Activated CD4-positive, alpha-beta T cell treated with anti-CD3 and anti-CD28 coated beads, Interleukin-2, amount 10 ng/mL, durations not matched to agents 7 days and 5 days (primary cell): ENCODE measurements around the gene CCT2. TPM values are rescaled to one million over a fixed set of nuclear protein-coding genes. Genes with fewer than 3 reads are reported as not detected.

Experiments used
- CTCF ChIA-PET: fragments of 350-600 bp; sonication (Branson Sonifier 250); formaldehyde crosslinking; loops from one replicate; lab custom pipeline; 2021; ENCODE audit warnings: antibody characterized with exemption; lab: Charles Lee
- POLR2A ChIA-PET: fragments of 350-600 bp; sonication (Branson Sonifier 250); formaldehyde crosslinking; loops from one replicate; lab custom pipeline; 2021; ENCODE audit warnings: antibody characterized with exemption; lab: Charles Lee
- DNase-seq: peaks from one replicate; pipeline ENCODE4 v3.0.0-alpha.2; 2020
- H3K27ac Mint-ChIP-seq: one replicate; pipeline ENCODE4 v1.8.0; 2021; ENCODE audit warnings: mild to moderate bottlenecking, moderate library complexity, mixed read lengths
- H3K27me3 Mint-ChIP-seq: one replicate; pipeline ENCODE4 v1.8.0; 2021; ENCODE audit warnings: mixed read lengths
- H3K36me3 Mint-ChIP-seq: one replicate; pipeline ENCODE4 v1.8.0; 2021; ENCODE audit warnings: low read depth, mixed read lengths
- H3K4me1 Mint-ChIP-seq: one replicate; pipeline ENCODE4 v1.8.0; 2021; ENCODE audit warnings: mixed read lengths
- H3K4me3 Mint-ChIP-seq: one replicate; pipeline ENCODE4 v1.8.0; 2021; ENCODE audit warnings: mild to moderate bottlenecking, moderate library complexity, mixed read lengths
- H3K9me3 Mint-ChIP-seq: one replicate; pipeline ENCODE4 v1.8.0; 2021; ENCODE audit warnings: mixed read lengths
- total RNA-seq, 2 experiments: library from RNA; stranded (reverse); gene quantifications; one replicate each; pipeline ENCODE4 v1.2.3, GENCODE V29; 2021

CCT2 gene
- total RNA-seq, 2 experiments from 2014 or later, result 152 to 158 TPM

GRCh38 chr12:69621551-69621950 is 36.3 kb downstream of the CCT2 start:
- DNase-seq, result no peak
- no peak overlapping the region for H3K27ac Mint-ChIP-seq
- H3K4me1 Mint-ChIP-seq, result no peaks in the 10 kb centered on the region
- H3K4me3 Mint-ChIP-seq, result no peak overlapping the region
- H3K27me3 Mint-ChIP-seq, result peaks cover 8% of the 10 kb centered on the region
- ChIA-PET CTCF (no interaction called here), POLR2A (no interaction called here)
- no peaks in the 10 kb centered on the region for H3K9me3 Mint-ChIP-seq
- no peaks in the 10 kb centered on the region for H3K36me3 Mint-ChIP-seq

- H3K4me3 Mint-ChIP-seq, result no peak overlapping the region
- ChIA-PET CTCF (no interaction called here), POLR2A (no interaction called here)
- H3K27ac Mint-ChIP-seq, result no peak overlapping the region
- no peaks in the 10 kb centered on the region for H3K9me3 Mint-ChIP-seq
- peaks cover 8% of the 10 kb centered on the region for H3K27me3 Mint-ChIP-seq
- H3K36me3 Mint-ChIP-seq, result no peaks in the 10 kb centered on the region
- no peaks in the 10 kb centered on the region for H3K4me1 Mint-ChIP-seq
- DNase-seq, result no peak
Observed at GRCh38 chr12:69623970-69624369, 38.7 kb downstream of the CCT2 start.

- ChIA-PET CTCF (no interaction called here), POLR2A (no interaction called here)
- H3K4me1 Mint-ChIP-seq, result no peaks in the 10 kb centered on the region
- H3K4me3 Mint-ChIP-seq, result no peak overlapping the region
- H3K9me3 Mint-ChIP-seq, result no peaks in the 10 kb centered on the region
- H3K36me3 Mint-ChIP-seq, result no peaks in the 10 kb centered on the region
- H3K27ac Mint-ChIP-seq, result no peak overlapping the region
- H3K27me3 Mint-ChIP-seq, result no peaks in the 10 kb centered on the region
- DNase-seq, result no peak
Observed at GRCh38 chr12:69627501-69627900, 42.2 kb downstream of the CCT2 start.

GRCh38 chr12:69630191-69630590 is 44.9 kb downstream of the CCT2 start:
- H3K9me3 Mint-ChIP-seq, result no peaks in the 10 kb centered on the region
- no peak for DNase-seq
- H3K27me3 Mint-ChIP-seq, result no peaks in the 10 kb centered on the region
- ChIA-PET CTCF (no interaction called here), POLR2A (no interaction called here)
- H3K4me1 Mint-ChIP-seq, result no peaks in the 10 kb centered on the region
- no peak overlapping the region for H3K27ac Mint-ChIP-seq
- no peaks in the 10 kb centered on the region for H3K36me3 Mint-ChIP-seq
- H3K4me3 Mint-ChIP-seq, result no peak overlapping the region

- ChIA-PET POLR2A (no interaction called here), CTCF (no interaction called here)
- Mint-ChIP-seq H3K27ac (no peak overlapping the region), H3K4me1 (no peaks in the 10 kb centered on the region), H3K27me3 (no peaks in the 10 kb centered on the region), H3K4me3 (no peak overlapping the region), H3K36me3 (no peaks in the 10 kb centered on the region), H3K9me3 (no peaks in the 10 kb centered on the region)
- no peak for DNase-seq
Observed at GRCh38 chr12:69633061-69633460, 47.8 kb downstream of the CCT2 start.

- H3K27ac Mint-ChIP-seq, result no peak overlapping the region
- H3K9me3 Mint-ChIP-seq, result no peaks in the 10 kb centered on the region
- H3K4me1 Mint-ChIP-seq, result no peaks in the 10 kb centered on the region
- ChIA-PET CTCF (interaction anchor here (0.6 to 1.4 kb wide), 10 partner anchors 12 to 1105 kb away, joined by 3 to 4 read pairs (median 3); no protein-coding TSS in a partner anchor), POLR2A (no interaction called here)
- H3K27me3 Mint-ChIP-seq, result no peaks in the 10 kb centered on the region
- no peak overlapping the region for H3K4me3 Mint-ChIP-seq
- H3K36me3 Mint-ChIP-seq, result no peaks in the 10 kb centered on the region
- DNase-seq, result peak; percentile 65
Observed at GRCh38 chr12:69639400-69640016, 54.2 kb downstream of the CCT2 start.

- no peak for DNase-seq
- POLR2A ChIA-PET, result no interaction called here
Observed at GRCh38 chr12:69641546-69641945, 56.3 kb downstream of the CCT2 start.

GRCh38 chr12:69642531-69642930 is 57.3 kb downstream of the CCT2 start:
- CTCF ChIA-PET, result no interaction called here
- POLR2A ChIA-PET, result no interaction called here
- H3K4me3 Mint-ChIP-seq, result no peak overlapping the region
- peaks cover 2% of the 10 kb centered on the region for H3K27me3 Mint-ChIP-seq
- H3K36me3 Mint-ChIP-seq, result no peaks in the 10 kb centered on the region
- H3K4me1 Mint-ChIP-seq, result no peaks in the 10 kb centered on the region
- no peak overlapping the region for H3K27ac Mint-ChIP-seq
- H3K9me3 Mint-ChIP-seq, result no peaks in the 10 kb centered on the region
- DNase-seq, result no peak

More at GRCh38 chr12:69641546-69641945, 56.3 kb downstream of the CCT2 start:
- no peaks in the 10 kb centered on the region for H3K27me3 Mint-ChIP-seq
- CTCF ChIA-PET, result interaction anchor here (0.6 to 1.4 kb wide), 2 partner anchors 19 to 729 kb away, joined by 3 read pairs; no protein-coding TSS in a partner anchor
- H3K9me3 Mint-ChIP-seq, result no peaks in the 10 kb centered on the region
- no peak overlapping the region for H3K4me3 Mint-ChIP-seq
- no peak overlapping the region for H3K27ac Mint-ChIP-seq
- no peaks in the 10 kb centered on the region for H3K36me3 Mint-ChIP-seq
- no peaks in the 10 kb centered on the region for H3K4me1 Mint-ChIP-seq

GRCh38 chr12:69644511-69644910 is 59.3 kb downstream of the CCT2 start:
- Mint-ChIP-seq H3K27me3 (peaks cover 15% of the 10 kb centered on the region), H3K4me1 (no peaks in the 10 kb centered on the region), H3K36me3 (no peaks in the 10 kb centered on the region), H3K4me3 (no peak overlapping the region), H3K9me3 (no peaks in the 10 kb centered on the region), H3K27ac (no peak overlapping the region)
- CTCF ChIA-PET, result interaction anchor here (0.6 kb wide), 1 partner anchor 286 kb away, joined by 5 read pairs; no protein-coding TSS in a partner anchor
- POLR2A ChIA-PET, result no interaction called here
- no peak for DNase-seq

GRCh38 chr12:69645031-69645430 is 59.8 kb downstream of the CCT2 start:
- H3K9me3 Mint-ChIP-seq, result no peaks in the 10 kb centered on the region
- peaks cover 19% of the 10 kb centered on the region for H3K27me3 Mint-ChIP-seq
- ChIA-PET CTCF (interaction anchor here (0.6 kb wide), 1 partner anchor 287 kb away, joined by 5 read pairs; no protein-coding TSS in a partner anchor), POLR2A (no interaction called here)
- no peak for DNase-seq
- no peak overlapping the region for H3K4me3 Mint-ChIP-seq
- H3K4me1 Mint-ChIP-seq, result no peaks in the 10 kb centered on the region
- no peak overlapping the region for H3K27ac Mint-ChIP-seq
- H3K36me3 Mint-ChIP-seq, result no peaks in the 10 kb centered on the region

- Mint-ChIP-seq H3K4me1 (no peaks in the 10 kb centered on the region), H3K36me3 (no peaks in the 10 kb centered on the region), H3K27me3 (peaks cover 25% of the 10 kb centered on the region), H3K4me3 (no peak overlapping the region), H3K9me3 (no peaks in the 10 kb centered on the region), H3K27ac (no peak overlapping the region)
- POLR2A ChIA-PET, result no interaction called here
- CTCF ChIA-PET, result no interaction called here
- no peak for DNase-seq
Observed at GRCh38 chr12:69647178-69647577, 61.9 kb downstream of the CCT2 start.

- H3K27ac Mint-ChIP-seq, result no peak overlapping the region
- ChIA-PET POLR2A (no interaction called here), CTCF (interaction anchor here (1.4 kb wide), 1 partner anchor 8 kb away, joined by 3 read pairs; no protein-coding TSS in a partner anchor)
- no peak overlapping the region for H3K4me3 Mint-ChIP-seq
- no peaks in the 10 kb centered on the region for H3K4me1 Mint-ChIP-seq
- DNase-seq, result no peak
- H3K27me3 Mint-ChIP-seq, result peaks cover 25% of the 10 kb centered on the region
- H3K9me3 Mint-ChIP-seq, result no peaks in the 10 kb centered on the region
- H3K36me3 Mint-ChIP-seq, result no peaks in the 10 kb centered on the region
Observed at GRCh38 chr12:69648476-69648875, 63.2 kb downstream of the CCT2 start.

GRCh38 chr12:69649529-69649928 is 64.3 kb downstream of the CCT2 start:
- Mint-ChIP-seq H3K27me3 (peaks cover 25% of the 10 kb centered on the region), H3K4me1 (no peaks in the 10 kb centered on the region), H3K27ac (no peak overlapping the region), H3K9me3 (no peaks in the 10 kb centered on the region), H3K36me3 (no peaks in the 10 kb centered on the region), H3K4me3 (no peak overlapping the region)
- ChIA-PET POLR2A (no interaction called here), CTCF (interaction anchor here (1.4 kb wide), 1 partner anchor 9 kb away, joined by 3 read pairs; no protein-coding TSS in a partner anchor)
- no peak for DNase-seq
